GM12892 (cell line): ENCODE results near the gene PPP2R2C.

Experiments
- POLR2A ChIP-seq: IDR thresholded peaks from 2 replicates; pipeline ENCODE4 v1.6.1; 2011; ENCODE audit warnings: low read depth, low read length, control low read depth
- POLR2AphosphoS5 ChIP-seq: IDR thresholded peaks from 2 replicates; pipeline ENCODE4 v1.6.1; 2011; ENCODE audit warnings: low read depth, low read length, control low read depth

DNA sequence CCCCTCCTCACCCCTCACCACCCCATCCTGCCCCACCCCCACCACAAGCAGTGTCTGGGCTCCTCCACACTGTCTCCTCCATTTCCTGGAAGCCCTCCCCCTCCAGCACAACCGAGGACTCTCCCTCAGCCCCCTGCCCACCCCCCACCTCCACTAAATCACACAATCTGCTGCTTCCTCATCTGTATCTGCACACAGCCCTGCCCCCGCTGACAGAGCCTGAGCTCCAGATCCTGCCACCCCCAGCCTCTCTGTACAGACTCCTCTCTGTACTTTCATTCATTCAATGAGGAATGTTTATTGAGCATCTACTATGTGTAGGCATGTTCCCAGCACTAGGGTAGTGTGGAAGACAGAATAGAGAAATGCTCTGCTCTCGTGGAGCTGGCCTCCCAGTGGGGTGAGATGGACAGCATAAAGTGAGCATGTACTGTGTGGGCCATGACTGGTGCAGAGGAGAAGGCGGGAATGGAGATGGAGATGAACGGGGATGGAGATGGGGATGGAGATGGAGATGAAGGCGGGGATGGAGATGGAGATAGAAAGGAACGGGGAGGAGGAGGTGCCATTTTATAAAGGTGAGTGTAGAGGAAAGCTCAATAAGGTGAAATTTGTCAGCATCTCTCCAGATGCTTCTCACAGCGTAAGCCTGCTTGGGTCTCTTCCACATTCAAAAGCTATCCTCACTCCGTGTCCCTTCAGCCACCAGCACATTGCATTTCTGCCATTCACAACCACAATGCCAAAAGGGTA is 2.5 kb upstream of the PPP2R2C start:
- TF ChIP-seq POLR2AphosphoS5, result no peak
- TF ChIP-seq POLR2A, result no peak
